ENCODE data around the gene SYNCRIP. TPM values are rescaled to one million over a fixed set of nuclear protein-coding genes. Genes with fewer than 3 reads are reported as not detected.
"Not testable (repeated sequence)": the region's sequence is repeated elsewhere in the genome, so short reads cannot be mapped to it uniquely, and the experiment has no call there.

Gene SYNCRIP
- total RNA-seq, 3 donors from 2014 or later, result 55.8 to 127 (median 92.7) TPM

- peaks cover 19% of the 10 kb centered on the region for H3K4me1 ChIP-seq (ENCODE audit: low read depth)
- intact Hi-C loops (cut with DNase I, micrococcal nuclease), result loop anchor here in 1 of 2 donors (5.0 kb wide), 1 partner anchor 35 kb away; no protein-coding TSS in a partner anchor
Measured at GRCh38 chr6:85641897-85642773, 551 bp downstream of the SYNCRIP start.

DNA sequence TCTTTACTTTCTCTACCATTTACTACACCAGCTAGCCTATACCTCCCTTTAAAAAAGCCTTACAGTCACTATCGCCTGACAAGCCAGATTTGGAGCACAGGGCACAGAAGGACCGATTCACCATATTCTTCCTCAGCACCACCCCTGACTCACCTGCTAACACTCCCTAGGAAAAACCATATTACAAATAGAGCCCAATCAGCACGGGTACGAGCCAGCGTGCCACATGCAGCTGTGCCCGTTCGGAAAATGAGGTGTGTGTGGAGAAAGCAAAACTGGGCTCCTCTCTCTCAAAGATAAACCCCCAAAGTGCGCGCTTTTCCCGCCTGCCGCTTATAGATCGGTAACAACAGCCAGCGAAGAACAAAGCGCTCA, 1.2 kb downstream of the SYNCRIP start:
- no peak for ATAC-seq
- Histone ChIP-seq H3K9me3 (no peaks in the 10 kb centered on the region), H3K36me3 (ENCODE audit: low read depth) (peaks cover 7% of the 10 kb centered on the region), H3K4me1 (ENCODE audit: low read depth) (peaks cover 19% of the 10 kb centered on the region), H3K4me3 (peak overlapping the region; percentile 98)
- intact Hi-C loops (cut with DNase I, micrococcal nuclease), result loop anchor here in 1 of 2 donors (5.0 kb wide), 1 partner anchor 36 kb away; no protein-coding TSS in a partner anchor
- no peak for DNase-seq
- TF ChIP-seq, protein P1, sequence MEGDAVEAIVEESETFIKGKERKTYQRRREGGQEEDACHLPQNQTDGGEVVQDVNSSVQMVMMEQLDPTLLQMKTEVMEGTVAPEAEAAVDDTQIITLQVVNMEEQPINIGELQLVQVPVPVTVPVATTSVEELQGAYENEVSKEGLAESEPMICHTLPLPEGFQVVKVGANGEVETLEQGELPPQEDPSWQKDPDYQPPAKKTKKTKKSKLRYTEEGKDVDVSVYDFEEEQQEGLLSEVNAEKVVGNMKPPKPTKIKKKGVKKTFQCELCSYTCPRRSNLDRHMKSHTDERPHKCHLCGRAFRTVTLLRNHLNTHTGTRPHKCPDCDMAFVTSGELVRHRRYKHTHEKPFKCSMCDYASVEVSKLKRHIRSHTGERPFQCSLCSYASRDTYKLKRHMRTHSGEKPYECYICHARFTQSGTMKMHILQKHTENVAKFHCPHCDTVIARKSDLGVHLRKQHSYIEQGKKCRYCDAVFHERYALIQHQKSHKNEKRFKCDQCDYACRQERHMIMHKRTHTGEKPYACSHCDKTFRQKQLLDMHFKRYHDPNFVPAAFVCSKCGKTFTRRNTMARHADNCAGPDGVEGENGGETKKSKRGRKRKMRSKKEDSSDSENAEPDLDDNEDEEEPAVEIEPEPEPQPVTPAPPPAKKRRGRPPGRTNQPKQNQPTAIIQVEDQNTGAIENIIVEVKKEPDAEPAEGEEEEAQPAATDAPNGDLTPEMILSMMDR (IDR thresholded peaks at IDR 0.05), result no peak

More at GRCh38 chr6:85641897-85642773, 551 bp downstream of the SYNCRIP start:
- TF ChIP-seq, protein P1 (IDR thresholded peaks at IDR 0.05), result no peak
- H3K4me3 ChIP-seq, result peak overlapping the region; percentile 98
- H3K9me3 ChIP-seq, result no peaks in the 10 kb centered on the region
- peaks cover 1% of the 10 kb centered on the region for H3K36me3 ChIP-seq (ENCODE audit: low read depth)
- peak; percentile 70 to 82 (median 75) for DNase-seq
- ATAC-seq, result peak; percentile 5

- TF ChIP-seq, protein P1 (IDR thresholded peaks at IDR 0.05), result no peak
- no peak for DNase-seq
Measured at GRCh38 chr6:85640821-85641220, 1.9 kb downstream of the SYNCRIP start.

GRCh38 chr6:85637579-85637978, 5.1 kb downstream of the SYNCRIP start:
- peaks cover 19% of the 10 kb centered on the region for H3K4me1 ChIP-seq (ENCODE audit: low read depth)
- intact Hi-C loops (cut with DNase I, micrococcal nuclease), result no loop called here
- TF ChIP-seq, protein P1 (IDR thresholded peaks at IDR 0.05), result no peak
- DNase-seq (peak in 1 of 3 donors; percentile 17), ATAC-seq (no peak)
- H3K9me3 ChIP-seq, result no peaks in the 10 kb centered on the region
- H3K36me3 ChIP-seq (ENCODE audit: low read depth), result peaks cover 21% of the 10 kb centered on the region
- no peak overlapping the region for H3K4me3 ChIP-seq

More at GRCh38 chr6:85640821-85641220, 1.9 kb downstream of the SYNCRIP start:
- ATAC-seq, result no peak
- Histone ChIP-seq H3K4me3 (no peak overlapping the region), H3K4me1 (ENCODE audit: low read depth) (peaks cover 19% of the 10 kb centered on the region), H3K36me3 (ENCODE audit: low read depth) (peaks cover 7% of the 10 kb centered on the region), H3K9me3 (no peaks in the 10 kb centered on the region)
- intact Hi-C loops (cut with DNase I, micrococcal nuclease), result loop anchor here in 1 of 2 donors (5.0 kb wide), 1 partner anchor 36 kb away; no protein-coding TSS in a partner anchor

GRCh38 chr6:85632164-85632942, 10.3 kb downstream of the SYNCRIP start:
- Histone ChIP-seq H3K9me3 (no peaks in the 10 kb centered on the region), H3K4me1 (ENCODE audit: low read depth) (no peaks in the 10 kb centered on the region), H3K4me3 (no peak overlapping the region), H3K36me3 (ENCODE audit: low read depth) (peaks cover 21% of the 10 kb centered on the region)
- no peak for DNase-seq
- TF ChIP-seq, protein P1 (IDR thresholded peaks at IDR 0.05), result no peak
- no peak for ATAC-seq
- intact Hi-C loops (cut with DNase I, micrococcal nuclease), result no loop called here

DNA sequence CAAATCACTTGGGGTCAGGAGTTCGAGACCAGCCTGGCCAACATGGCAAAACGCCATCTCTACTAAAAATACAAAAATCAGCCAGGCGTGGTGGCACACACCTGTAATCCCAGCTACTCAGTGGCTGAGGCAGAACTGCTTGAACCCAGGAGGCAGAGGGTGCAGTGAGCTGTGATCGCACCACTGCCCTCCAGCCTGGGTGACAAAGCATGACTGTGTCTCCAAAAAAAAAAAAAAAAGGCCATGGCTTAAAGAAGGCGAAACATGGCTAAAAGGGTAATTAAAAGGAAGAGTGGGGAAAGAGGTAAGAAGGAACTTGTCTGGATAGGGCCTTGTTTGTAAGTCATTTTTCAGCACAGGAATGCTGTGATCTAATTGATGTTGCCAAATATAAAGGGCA, 11.6 kb downstream of the SYNCRIP start:
- DNase-seq; ATAC-seq; intact Hi-C loops (cut with DNase I, micrococcal nuclease); H3K4me3 ChIP-seq; H3K9me3 ChIP-seq; H3K4me1 ChIP-seq (ENCODE audit: low read depth): not testable (repeated sequence)
- peaks cover 14% of the 10 kb centered on the region for H3K36me3 ChIP-seq (ENCODE audit: low read depth)
